Esophagus (tissue), 2 donors: ENCODE results near the gene ZNF57. TPM values are rescaled to one million over a fixed set of nuclear protein-coding genes. Genes with fewer than 3 reads are reported as not detected.
"Not testable (repeated sequence)": the region's sequence is repeated elsewhere in the genome, so short reads cannot be mapped to it uniquely, and the experiment has no call there.

Experiments used
- H3K27ac ChIP-seq, 2 donors: one replicate each; pipeline ENCODE4 v1.5.1; 2013; ENCODE audit warnings: low read depth in 2 of 2, mild to moderate bottlenecking in 2 of 2, inconsistent platforms in 1 of 2, low read length in 1 of 2, moderate library complexity in 1 of 2
- H3K27me3 ChIP-seq, 2 donors: one replicate each; pipeline ENCODE4 v1.6.1; 2013; ENCODE audit warnings: low read length in 2 of 2, control low read depth in 1 of 2, mild to moderate bottlenecking in 1 of 2; ENCODE audit not compliant: insufficient read depth in 2 of 2, control insufficient read depth in 1 of 2
- H3K36me3 ChIP-seq, 2 donors: one replicate each; pipeline ENCODE4 v1.6.1; 2013; ENCODE audit warnings: low read length in 1 of 2; ENCODE audit not compliant: control insufficient read depth in 2 of 2, insufficient read depth in 2 of 2
- H3K4me1 ChIP-seq, 2 donors: one replicate each; pipeline ENCODE4 v1.6.1; 2013; ENCODE audit warnings: low read length in 1 of 2; ENCODE audit not compliant: control insufficient read depth in 2 of 2, insufficient read depth in 2 of 2
- H3K4me3 ChIP-seq, 2 donors: one replicate each; pipeline ENCODE4 v1.5.1; 2013; ENCODE audit warnings: low read length in 2 of 2, mild to moderate bottlenecking in 2 of 2, low read depth in 1 of 2, moderate library complexity in 1 of 2
- H3K9me3 ChIP-seq, 2 donors: one replicate each; pipeline ENCODE4 v1.6.1; 2013; ENCODE audit warnings: mild to moderate bottlenecking in 2 of 2, low read depth in 1 of 2, low read length in 1 of 2, moderate library complexity in 1 of 2; ENCODE audit not compliant: control insufficient read depth in 2 of 2, insufficient read depth in 1 of 2
- WGBS, 2 donors: extraction: QIAGEN DNeasy Blood & Tissue Kit; methylation state at CpG; one replicate each; pipeline ENCODE4 v1.1.7; 2013; 5-methylcytosine and 5-hydroxymethylcytosine counted together
- polyA plus RNA-seq, 2 donors: library from polyadenylated mRNA; stranded (reverse); fragments of 200-250 nt; gene quantifications; one replicate each; pipeline ENCODE4 v1.2.3, GENCODE V29; 2013
- donor health status: healthy with polysubstance abuse.
- donor health status: Bipolar disorder and iron deficiency.

The ZNF57 gene
- polyA plus RNA-seq, 2 donors, result 6.8 to 8.1 TPM

- H3K9me3 ChIP-seq, result no peaks in the 10 kb centered on the region
- peaks cover 3 to 6% of the 10 kb centered on the region in 2 donors for H3K36me3 ChIP-seq
- peak overlapping the region in 1 of 2 donors; percentile 27 for H3K27ac ChIP-seq
- no peaks in the 10 kb centered on the region for H3K27me3 ChIP-seq
- no peak overlapping the region for H3K4me3 ChIP-seq
- peaks cover 0 to 2% of the 10 kb centered on the region in 2 donors for H3K4me1 ChIP-seq
- 31 to 38% methylated on average over 4 of the region's 4 CpGs for WGBS, 2 donors
These were observed 22.8 kb downstream of the ZNF57 start for GRCh38 chr19:2923510-2923909.

GRCh38 chr19:2926341-2927031 is 25.8 kb downstream of the ZNF57 start:
- Histone ChIP-seq H3K27me3 (no peaks in the 10 kb centered on the region), H3K4me3 (no peak overlapping the region), H3K27ac (no peak overlapping the region), H3K36me3 (peaks cover 0 to 3% of the 10 kb centered on the region in 2 donors), H3K4me1 (peaks cover 0 to 2% of the 10 kb centered on the region in 2 donors), H3K9me3 (no peaks in the 10 kb centered on the region)
- 85 to 91% methylated on average over 52 to 53 of the region's 53 CpGs for WGBS, 2 donors

GRCh38 chr19:2927032-2927430 is 26.3 kb downstream of the ZNF57 start:
- Histone ChIP-seq H3K4me3 (no peak overlapping the region), H3K36me3 (peaks cover 0 to 3% of the 10 kb centered on the region in 2 donors), H3K4me1 (peaks cover 0 to 2% of the 10 kb centered on the region in 2 donors), H3K27me3 (no peaks in the 10 kb centered on the region), H3K9me3 (peaks cover 0 to under 1% of the 10 kb centered on the region in 2 donors), H3K27ac (no peak overlapping the region)
- WGBS, 2 donors, result 94 to 95% methylated on average over 18 of the region's 18 CpGs

DNA sequence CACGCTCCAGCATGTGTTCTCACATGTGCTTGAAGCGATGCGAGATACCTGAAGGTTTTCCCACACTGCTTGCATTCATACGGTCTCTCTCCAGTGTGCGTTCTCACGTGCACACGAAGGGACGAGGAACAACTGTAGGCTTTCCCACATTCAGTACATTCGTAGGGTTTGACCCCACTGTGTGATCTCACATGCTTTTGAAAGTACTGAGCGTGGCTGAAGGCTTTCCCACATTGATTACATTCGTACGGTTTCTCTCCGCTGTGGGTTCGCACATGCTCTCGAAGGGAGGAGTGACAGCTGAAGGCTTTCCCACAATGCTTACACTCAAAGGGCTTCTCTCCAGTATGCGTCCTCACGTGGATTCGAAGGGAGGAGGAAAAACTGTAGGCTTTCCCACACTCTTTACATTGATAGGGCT is 32.8 kb downstream of the ZNF57 start:
- Histone ChIP-seq H3K4me1 (no peaks in the 10 kb centered on the region), H3K4me3 (no peak overlapping the region), H3K27me3 (no peaks in the 10 kb centered on the region), H3K36me3 (peaks cover 17 to 23% of the 10 kb centered on the region in 2 donors), H3K9me3 (peaks cover 8 to 27% of the 10 kb centered on the region in 2 donors), H3K27ac (no peak overlapping the region)
- 97 to 98% methylated on average over 18 of the region's 18 CpGs for WGBS, 2 donors

- 98 to 99% methylated on average over 4 of the region's 4 CpGs for WGBS, 2 donors
- not testable (repeated sequence) for H3K4me1 ChIP-seq, H3K4me3 ChIP-seq, H3K27me3 ChIP-seq, H3K27ac ChIP-seq
- peaks cover 8 to 27% of the 10 kb centered on the region in 2 donors for H3K9me3 ChIP-seq
- peaks cover 17 to 22% of the 10 kb centered on the region in 2 donors for H3K36me3 ChIP-seq
These were observed 35.1 kb downstream of the ZNF57 start for GRCh38 chr19:2935863-2936262.

GRCh38 chr19:2942928-2943640 is 42.4 kb downstream of the ZNF57 start:
- Histone ChIP-seq H3K27ac (no peak overlapping the region), H3K9me3 (no peaks in the 10 kb centered on the region), H3K4me1 (peaks cover 0 to 2% of the 10 kb centered on the region in 2 donors), H3K27me3 (no peaks in the 10 kb centered on the region), H3K36me3 (peaks cover 0 to 4% of the 10 kb centered on the region in 2 donors), H3K4me3 (no peak overlapping the region)
- WGBS, 2 donors, result 82 to 83% methylated on average over 14 of the region's 14 CpGs

GRCh38 chr19:2944403-2944774 is 43.7 kb downstream of the ZNF57 start:
- Histone ChIP-seq H3K27ac (peak overlapping the region; percentile 75 to 78), H3K4me1 (peaks cover 0 to 2% of the 10 kb centered on the region in 2 donors), H3K4me3 (peak overlapping the region; percentile 66 to 83), H3K36me3 (no peaks in the 10 kb centered on the region), H3K9me3 (no peaks in the 10 kb centered on the region), H3K27me3 (no peaks in the 10 kb centered on the region)
- 3% methylated on average over 23 of the region's 23 CpGs for WGBS, 2 donors

- H3K27ac ChIP-seq, result peak within 1 kb of the TSS; percentile 97 to 99
- WGBS, 2 donors, result 1% methylated on average over 74 of the region's 74 CpGs
- H3K27me3 ChIP-seq, result no peaks in the 10 kb centered on the region
These were observed 44.2 kb downstream of the ZNF57 start, which contains the start of gene ZNF77 for GRCh38 chr19:2944775-2945574. ZNF77 (minus strand) TSS chr19:2944971; CDS start chr19:2944840, 131 bp downstream.

GRCh38 chr19:2945575-2946184 is 45.0 kb downstream of the ZNF57 start:
- Histone ChIP-seq H3K27me3 (no peaks in the 10 kb centered on the region), H3K36me3 (no peaks in the 10 kb centered on the region), H3K9me3 (no peaks in the 10 kb centered on the region), H3K4me3 (peak overlapping the region; percentile 66 to 91), H3K4me1 (peaks cover 0 to 2% of the 10 kb centered on the region in 2 donors), H3K27ac (peak overlapping the region; percentile 97 to 99)
- WGBS, 2 donors, result 41 to 50% methylated on average over 17 of the region's 17 CpGs

More at GRCh38 chr19:2944775-2945574, 44.2 kb downstream of the ZNF57 start, which contains the start of gene ZNF77:
- H3K9me3 ChIP-seq, result no peaks in the 10 kb centered on the region
- H3K4me3 ChIP-seq, result peak within 1 kb of the TSS; percentile 66 to 91
- peaks cover 0 to 2% of the 10 kb centered on the region in 2 donors for H3K4me1 ChIP-seq
- no peaks in the 10 kb centered on the region for H3K36me3 ChIP-seq
